H9 (cell line): Measurements from ENCODE around the gene ALDH1A1. TPM values are rescaled to one million over a fixed set of nuclear protein-coding genes. Genes with fewer than 3 reads are reported as not detected.

Source experiments
- DNase-seq: peaks from one replicate; pipeline ENCODE4 v3.0.0-alpha.2; 2017
- H2AFZ ChIP-seq: one replicate; pipeline ENCODE4 v1.6.1; 2013; ENCODE audit warnings: mild to moderate bottlenecking, low read length, control low read depth, moderate library complexity
- H2AK5ac ChIP-seq: 2 replicates; pipeline ENCODE4 v1.6.1; 2013; ENCODE audit warnings: low read length, control low read depth, mixed read lengths; ENCODE audit not compliant: insufficient read length
- H2BK120ac ChIP-seq: one replicate; pipeline ENCODE4 v1.6.1; 2013; ENCODE audit warnings: low read depth, mild to moderate bottlenecking, low read length, control low read depth, inconsistent platforms; ENCODE audit not compliant: poor library complexity, severe bottlenecking
- H2BK12ac ChIP-seq: 2 replicates; pipeline ENCODE4 v1.6.1; 2013; ENCODE audit warnings: low read length, control low read depth, mixed read lengths, low read depth; ENCODE audit not compliant: insufficient read length
- H2BK15ac ChIP-seq: 2 replicates; pipeline ENCODE4 v1.6.1; 2013; ENCODE audit warnings: low read depth, low read length, control low read depth
- H2BK20ac ChIP-seq: one replicate; pipeline ENCODE4 v1.6.1; 2013; ENCODE audit warnings: low read depth, mild to moderate bottlenecking, low read length, control low read depth, inconsistent platforms; ENCODE audit not compliant: poor library complexity, severe bottlenecking
- H2BK5ac ChIP-seq: 2 replicates; pipeline ENCODE4 v1.6.1; 2013; ENCODE audit warnings: low read length, control low read depth, mixed read lengths; ENCODE audit not compliant: insufficient read length
- H3K14ac ChIP-seq: 2 replicates; pipeline ENCODE4 v1.6.1; 2013; ENCODE audit warnings: low read length, control low read depth; ENCODE audit not compliant: insufficient read depth
- H3K18ac ChIP-seq: 2 replicates; pipeline ENCODE4 v1.6.1; 2013; ENCODE audit warnings: low read depth, mild to moderate bottlenecking, mixed read lengths, low read length, control low read depth; ENCODE audit not compliant: insufficient read length
- H3K23ac ChIP-seq: 2 replicates; pipeline ENCODE4 v1.6.1; 2013; ENCODE audit warnings: low read length, control low read depth, mixed read lengths, low read depth; ENCODE audit not compliant: insufficient read length
- H3K23me2 ChIP-seq: 2 replicates; pipeline ENCODE4 v1.6.1; 2013; ENCODE audit warnings: low read depth, mild to moderate bottlenecking, mixed read lengths, low read length, control low read depth; ENCODE audit not compliant: insufficient read length, poor library complexity, severe bottlenecking
- H3K27ac ChIP-seq: 2 replicates; pipeline ENCODE4 v1.5.1; 2013; ENCODE audit warnings: low read length, control low read depth, mixed read lengths, low read depth; ENCODE audit not compliant: insufficient read length
- H3K27me3 ChIP-seq: 2 replicates; pipeline ENCODE4 v1.6.1; 2013; ENCODE audit warnings: low read length, control low read depth, inconsistent platforms; ENCODE audit not compliant: insufficient read depth
- H3K4ac ChIP-seq: 2 replicates; pipeline ENCODE4 v1.6.1; 2013; ENCODE audit warnings: low read depth, mild to moderate bottlenecking, control low read depth, inconsistent platforms, low read length, moderate library complexity
- H3K4me1 ChIP-seq: 2 replicates; pipeline ENCODE4 v1.6.1; 2013; ENCODE audit warnings: low read length, control low read depth, inconsistent platforms; ENCODE audit not compliant: insufficient read depth
- H3K4me2 ChIP-seq: 2 replicates; pipeline ENCODE4 v1.6.1; 2013; ENCODE audit warnings: low read length, control low read depth, mixed read lengths; ENCODE audit not compliant: insufficient read length, insufficient read depth
- H3K56ac ChIP-seq: 2 replicates; pipeline ENCODE4 v1.6.1; 2013; ENCODE audit warnings: low read depth, mild to moderate bottlenecking, mixed read lengths, low read length, control low read depth; ENCODE audit not compliant: insufficient read length
- H3K79me1 ChIP-seq: 2 replicates; pipeline ENCODE4 v1.6.1; 2013; ENCODE audit warnings: low read depth, mild to moderate bottlenecking, moderate library complexity, low read length, control low read depth, inconsistent platforms; ENCODE audit not compliant: insufficient read depth, poor library complexity, severe bottlenecking
- H3K79me2 ChIP-seq: 2 replicates; pipeline ENCODE4 v1.6.1; 2013; ENCODE audit warnings: low read length, control low read depth, inconsistent platforms; ENCODE audit not compliant: insufficient read depth
- H3K9ac ChIP-seq: 2 replicates; pipeline ENCODE4 v1.6.1; 2013; ENCODE audit warnings: low read length, control low read depth, mixed read lengths; ENCODE audit not compliant: insufficient read length; ENCODE audit errors: extremely low read depth
- H3K9me3 ChIP-seq: one replicate; pipeline ENCODE4 v1.6.1; 2013; ENCODE audit warnings: low read depth, low read length, inconsistent platforms; ENCODE audit not compliant: control insufficient read depth
- H3T11ph ChIP-seq: one replicate; pipeline ENCODE4 v1.6.1; 2013; ENCODE audit warnings: mild to moderate bottlenecking, low read length, control low read depth, inconsistent platforms
- H4K20me1 ChIP-seq: one replicate; pipeline ENCODE4 v1.6.1; 2013; ENCODE audit not compliant: control insufficient read depth, insufficient read length, insufficient read depth
- H4K5ac ChIP-seq: 2 replicates; pipeline ENCODE4 v1.6.1; 2013; ENCODE audit warnings: low read depth, mild to moderate bottlenecking, mixed read lengths, low read length, control low read depth; ENCODE audit not compliant: insufficient read length
- H4K8ac ChIP-seq: replicated peaks from 2 replicates; pipeline ENCODE4 v1.6.1; 2013; ENCODE audit warnings: low read length, control low read depth, mixed read lengths, low read depth; ENCODE audit not compliant: insufficient read length
- H4K91ac ChIP-seq: 2 replicates; pipeline ENCODE4 v1.6.1; 2013; ENCODE audit warnings: low read depth, mild to moderate bottlenecking, moderate library complexity, mixed read lengths, low read length, control low read depth; ENCODE audit not compliant: insufficient read length
- H3K27ac Mint-ChIP-seq, 3 experiments: 2 replicates in 2 of 3; 3 replicates in 1 of 3; pipeline ENCODE4 v1.8.0; 2020 to 2021; ENCODE audit warnings: mixed read lengths in 3 of 3, mild to moderate bottlenecking in 1 of 3, moderate library complexity in 1 of 3
- H3K27me3 Mint-ChIP-seq: 2 replicates; pipeline ENCODE4 v1.8.0; 2021; ENCODE audit warnings: low read depth, mild to moderate bottlenecking, moderate library complexity, mixed read lengths
- H3K36me3 Mint-ChIP-seq, 3 experiments: 2 replicates in 2 of 3; 3 replicates in 1 of 3; pipeline ENCODE4 v1.8.0; 2020 to 2021; ENCODE audit warnings: low read depth in 3 of 3, mixed read lengths in 3 of 3; ENCODE audit not compliant: insufficient read depth in 1 of 3
- H3K4me1 Mint-ChIP-seq, 2 experiments: 2 replicates each; pipeline ENCODE4 v1.8.0; 2020; ENCODE audit warnings: mixed read lengths in 2 of 2
- H3K4me3 Mint-ChIP-seq, 2 experiments: 2 replicates in 1 of 2; 3 replicates in 1 of 2; pipeline ENCODE4 v1.8.0; 2020 to 2021; ENCODE audit warnings: mild to moderate bottlenecking in 2 of 2, mixed read lengths in 2 of 2, moderate library complexity in 1 of 2
- H3K9me3 Mint-ChIP-seq, 2 experiments: 2 replicates in 1 of 2; 3 replicates in 1 of 2; pipeline ENCODE4 v1.8.0; 2020; ENCODE audit warnings: mild to moderate bottlenecking in 2 of 2, mixed read lengths in 2 of 2, moderate library complexity in 1 of 2
- CTCF ChIP-seq: fragments of 200-600 bp; sonication (generic); conservative IDR thresholded peaks from 3 replicates; pipeline ENCODE4 v1.8.0; 2021; ENCODE audit warnings: antibody characterized with exemption, mild to moderate bottlenecking
- WGBS: extraction: QIAGEN DNeasy Blood & Tissue Kit; methylation state at CpG from one replicate; pipeline ENCODE4 v1.1.7; 2013; ENCODE audit warnings: missing lambda C conversion rate, low lambda C conversion rate, mixed read lengths; ENCODE audit not compliant: insufficient read length; ENCODE audit errors: extremely low coverage; 5-methylcytosine and 5-hydroxymethylcytosine counted together
- total RNA-seq: library from RNA; stranded (reverse); gene quantifications from 2 replicates; pipeline ENCODE4 v1.2.1, GENCODE V29; 2021

The ALDH1A1 gene
- total RNA-seq, 1 experiment from 2014 or later = 1.1 TPM

GRCh38 chr9:72990397-72991182 is 37.7 kb upstream of the ALDH1A1 start:
- no peaks in the 10 kb centered on the region for H4K20me1 ChIP-seq
- H2BK20ac ChIP-seq = no peak overlapping the region
- H2BK15ac ChIP-seq = no peak overlapping the region
- no peak overlapping the region for H3K9ac ChIP-seq
- Mint-ChIP-seq H3K4me3 (no peak overlapping the region), H3K4me1 (peaks cover 4 to 7% of the 10 kb centered on the region in 2 experiments), H3K36me3 (no peaks in the 10 kb centered on the region), H3K27ac (no peak overlapping the region), H3K9me3 (no peaks in the 10 kb centered on the region), H3K27me3 (no peaks in the 10 kb centered on the region)
- H3K14ac ChIP-seq = no peak overlapping the region
- no peaks in the 10 kb centered on the region for H3K79me1 ChIP-seq
- H4K91ac ChIP-seq = no peak overlapping the region
- no peaks in the 10 kb centered on the region for H3K79me2 ChIP-seq
- H3K4ac ChIP-seq = no peak overlapping the region
- no peaks in the 10 kb centered on the region for H3K4me1 ChIP-seq
- DNase-seq = no peak
- no peak overlapping the region for H3K4me2 ChIP-seq
- H3K56ac ChIP-seq = no peak overlapping the region
- no peaks in the 10 kb centered on the region for H3K27me3 ChIP-seq
- no peaks in the 10 kb centered on the region for H3K9me3 ChIP-seq
- no peak overlapping the region for H3T11ph ChIP-seq
- H3K27ac ChIP-seq = no peak overlapping the region
- no peak overlapping the region for H2BK5ac ChIP-seq
- TF ChIP-seq CTCF = no peak
- no peak overlapping the region for H2BK120ac ChIP-seq
- H3K23ac ChIP-seq = no peak overlapping the region
- no peak overlapping the region for H2BK12ac ChIP-seq
- no peak overlapping the region for H4K8ac ChIP-seq
- no peak overlapping the region for H4K5ac ChIP-seq
- H2AK5ac ChIP-seq = no peak overlapping the region
- no CpG with 5 or more reads among the region's 1 CpG for WGBS
- no peak overlapping the region for H2AFZ ChIP-seq
- no peaks in the 10 kb centered on the region for H3K23me2 ChIP-seq
- no peak overlapping the region for H3K18ac ChIP-seq
